Rectal smooth muscle tissue (tissue), 1 donor: ENCODE data around the gene EARS2.
"Not testable (repeated sequence)": the region's sequence is repeated elsewhere in the genome, so short reads cannot be mapped to it uniquely, and the experiment has no call there.

Experiments
- H3K27ac ChIP-seq: one replicate; pipeline ENCODE4 v1.7.0; 2013; ENCODE audit warnings: low read depth, low read length, inconsistent platforms
- H3K27me3 ChIP-seq: one replicate; pipeline ENCODE4 v1.7.0; 2013; ENCODE audit warnings: low read length; ENCODE audit not compliant: control insufficient read depth, insufficient read depth
- H3K36me3 ChIP-seq: one replicate; pipeline ENCODE4 v1.7.0; 2013; ENCODE audit warnings: low read length; ENCODE audit not compliant: control insufficient read depth, insufficient read depth
- H3K4me1 ChIP-seq: one replicate; pipeline ENCODE4 v1.7.0; 2013; ENCODE audit warnings: low read length; ENCODE audit not compliant: control insufficient read depth, insufficient read depth
- H3K4me3 ChIP-seq: one replicate; pipeline ENCODE4 v1.7.0; 2013; ENCODE audit warnings: low read length
- H3K9ac ChIP-seq: one replicate; pipeline ENCODE4 v1.7.0; 2013; ENCODE audit warnings: low read length

Gene EARS2

DNA sequence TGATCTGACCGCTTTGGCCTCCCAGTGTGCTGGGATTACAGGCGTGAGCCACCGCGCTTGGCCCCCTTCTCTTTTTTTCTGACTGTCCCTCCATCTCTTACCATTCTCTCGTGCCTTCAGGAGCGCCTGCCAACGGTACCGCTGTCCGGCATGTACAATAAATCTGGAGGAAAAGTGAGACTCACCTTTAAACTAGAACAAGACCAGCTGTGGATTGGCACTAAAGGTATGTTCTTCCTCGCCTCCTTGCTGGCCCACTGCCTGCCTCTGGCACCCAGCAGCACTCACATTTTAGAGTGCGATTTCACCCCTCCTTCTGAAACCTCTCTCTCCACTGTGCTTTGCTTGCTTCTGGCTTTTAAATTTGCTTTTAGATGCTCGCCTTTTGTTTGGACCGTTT is 5.4 kb upstream of the EARS2 start:
- Histone ChIP-seq H3K9ac (no peak overlapping the region), H3K36me3 (peaks cover 49% of the 10 kb centered on the region), H3K27ac (no peak overlapping the region)

DNA sequence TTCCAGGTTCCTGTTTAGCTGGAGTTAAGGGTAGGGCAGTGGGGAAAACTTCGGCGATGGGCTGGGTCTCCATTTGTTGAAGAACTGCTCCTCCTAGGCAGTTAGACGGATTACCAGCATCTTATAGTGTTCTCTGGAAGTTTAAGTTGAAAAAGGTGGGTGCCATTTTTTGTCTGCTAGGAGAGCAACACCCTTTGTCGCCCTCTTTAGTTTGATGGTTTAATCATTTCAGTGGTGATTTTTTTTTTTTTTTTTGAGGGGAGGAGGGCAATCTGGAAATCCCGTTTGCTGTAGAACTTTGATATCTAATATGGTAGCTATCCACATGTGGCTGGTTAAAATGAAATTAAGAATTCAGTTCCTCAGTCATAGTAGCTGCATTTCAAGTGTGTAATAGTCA is 4.4 kb upstream of the EARS2 start:
- no peak overlapping the region for H3K9ac ChIP-seq
- H3K36me3 ChIP-seq = peaks cover 47% of the 10 kb centered on the region
- peaks cover 18% of the 10 kb centered on the region for H3K4me1 ChIP-seq
- no peak overlapping the region for H3K27ac ChIP-seq
- no peaks in the 10 kb centered on the region for H3K27me3 ChIP-seq
- no peak overlapping the region for H3K4me3 ChIP-seq

More for the DNA sequence above, 5.4 kb upstream of the EARS2 start:
- Histone ChIP-seq H3K4me3 (no peak overlapping the region), H3K27me3 (no peaks in the 10 kb centered on the region), H3K4me1 (peaks cover 15% of the 10 kb centered on the region)

DNA sequence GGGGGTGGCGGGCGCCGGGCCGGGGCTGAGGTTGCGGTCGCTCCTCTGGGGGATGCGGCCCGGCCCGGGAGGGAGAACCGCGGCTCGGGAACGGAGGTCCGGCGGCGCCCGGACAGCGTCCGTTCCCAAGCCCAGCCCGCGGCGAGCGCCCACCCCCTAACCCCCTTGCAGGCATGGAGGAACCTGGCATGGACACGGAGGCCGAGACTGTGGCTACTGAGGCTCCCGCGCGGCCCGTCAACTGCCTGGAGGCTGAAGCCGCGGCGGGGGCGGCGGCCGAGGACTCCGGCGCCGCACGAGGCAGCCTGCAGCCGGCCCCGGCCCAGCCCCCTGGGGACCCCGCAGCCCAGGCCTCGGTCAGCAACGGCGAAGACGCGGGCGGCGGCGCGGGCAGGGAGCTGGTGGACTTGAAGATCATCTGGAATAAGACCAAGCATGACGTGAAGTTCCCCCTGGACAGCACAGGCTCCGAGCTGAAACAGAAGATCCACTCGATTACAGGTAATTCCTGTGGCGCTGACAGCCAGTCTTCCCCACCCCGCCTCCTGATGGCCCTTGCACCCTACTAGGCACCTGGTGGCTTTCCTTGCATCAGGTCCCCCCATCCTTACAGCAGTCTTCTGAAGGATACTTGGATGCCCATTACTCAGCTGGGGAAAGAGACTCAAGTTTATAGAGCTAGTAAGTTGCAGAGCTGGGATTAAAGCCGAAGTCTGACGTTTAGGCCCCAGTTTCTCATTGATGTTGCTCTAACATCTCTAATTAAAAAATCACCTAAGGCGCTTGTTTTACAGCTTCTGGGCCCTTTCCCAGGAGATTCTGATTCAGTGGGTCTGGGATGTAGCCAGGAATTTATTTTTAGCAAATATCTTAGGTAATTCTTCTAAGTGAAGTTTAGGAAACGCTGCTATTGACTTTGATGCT is 891 bp upstream of the EARS2 start:
- no peaks in the 10 kb centered on the region for H3K27me3 ChIP-seq
- H3K4me1 ChIP-seq = peaks cover 18% of the 10 kb centered on the region

GRCh38 chr16:23554536-23554935 is 2.6 kb downstream of the EARS2 start:
- Histone ChIP-seq H3K4me3 (no peak overlapping the region), H3K27me3 (no peaks in the 10 kb centered on the region), H3K36me3 (peaks cover 14% of the 10 kb centered on the region), H3K27ac (no peak overlapping the region), H3K4me1 (peaks cover 18% of the 10 kb centered on the region), H3K9ac (no peak overlapping the region)

More for the DNA sequence above, 891 bp upstream of the EARS2 start:
- Histone ChIP-seq H3K36me3 (peaks cover 27% of the 10 kb centered on the region), H3K4me3 (peak overlapping the region; percentile 90), H3K9ac (peak overlapping the region; percentile 59), H3K27ac (peak overlapping the region; percentile 92)

DNA sequence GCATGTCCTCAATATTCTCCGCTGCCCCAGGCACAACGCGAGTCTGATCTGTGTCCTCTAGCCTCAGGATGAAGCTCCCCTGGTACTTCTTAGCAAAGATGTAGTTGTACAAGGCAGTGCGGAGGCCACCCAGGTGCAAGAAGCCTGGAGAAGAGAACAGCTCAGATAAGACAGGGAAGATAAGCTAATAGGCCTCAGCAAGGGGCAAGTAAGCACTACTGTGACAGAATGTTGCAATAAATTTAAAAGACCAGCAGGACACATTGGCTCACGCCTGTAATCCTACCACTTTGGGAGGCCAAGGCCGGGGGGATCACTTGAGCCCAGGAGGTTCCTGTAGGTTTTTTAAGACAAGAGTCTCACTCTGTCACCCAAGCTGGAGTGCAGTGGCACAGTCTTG is 5.0 kb downstream of the EARS2 start:
- no peak overlapping the region for H3K27ac ChIP-seq
- H3K4me1 ChIP-seq = peaks cover 3% of the 10 kb centered on the region
- no peaks in the 10 kb centered on the region for H3K27me3 ChIP-seq
- H3K9ac ChIP-seq = no peak overlapping the region
- peaks cover 12% of the 10 kb centered on the region for H3K36me3 ChIP-seq
- no peak overlapping the region for H3K4me3 ChIP-seq

DNA sequence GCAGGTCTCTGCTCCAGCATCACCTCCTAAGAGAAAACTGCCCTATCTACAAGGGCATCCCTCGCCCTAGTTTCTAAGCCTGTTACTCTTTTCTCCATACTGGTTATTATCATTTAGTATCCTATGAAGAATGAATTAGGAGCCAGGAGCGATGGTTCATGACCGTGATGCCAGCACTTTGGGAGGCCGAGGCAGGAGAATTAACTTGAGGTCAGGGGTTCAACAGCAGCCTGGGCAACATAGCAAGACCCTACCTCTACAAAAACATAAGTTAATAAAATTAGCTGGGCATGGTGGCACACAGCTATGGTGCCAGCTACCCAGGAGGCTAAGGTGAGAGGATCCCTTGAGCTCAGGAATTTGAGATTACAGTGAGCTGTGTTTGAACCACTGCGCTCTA is 7.2 kb downstream of the EARS2 start:
- Histone ChIP-seq H3K9ac (no peak overlapping the region), H3K27me3 (no peaks in the 10 kb centered on the region), H3K36me3 (peaks cover 20% of the 10 kb centered on the region), H3K27ac (no peak overlapping the region), H3K4me3 (no peak overlapping the region), H3K4me1 (no peaks in the 10 kb centered on the region)

DNA sequence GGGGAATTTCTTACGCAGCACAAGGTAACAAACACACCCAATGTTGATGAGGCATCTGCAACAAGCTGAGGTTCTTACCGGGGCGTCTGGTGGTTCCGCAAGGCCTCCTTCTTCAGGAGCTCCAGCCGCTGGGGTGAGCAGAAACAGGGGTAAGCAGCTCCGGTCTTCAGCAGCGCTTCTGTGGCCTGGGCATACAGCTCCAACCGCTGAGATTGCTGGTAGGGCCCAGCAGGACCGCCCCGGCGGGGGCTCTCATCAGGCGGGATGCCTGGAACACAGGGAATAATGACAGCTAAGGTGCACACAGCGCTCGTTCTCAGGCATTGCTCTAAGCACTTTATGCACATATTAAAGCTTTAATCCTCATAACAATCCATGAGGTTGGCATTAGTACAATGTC is 12.7 kb downstream of the EARS2 start:
- no peak overlapping the region for H3K4me3 ChIP-seq
- no peaks in the 10 kb centered on the region for H3K4me1 ChIP-seq
- H3K27me3 ChIP-seq = no peaks in the 10 kb centered on the region
- peaks cover 17% of the 10 kb centered on the region for H3K36me3 ChIP-seq
- H3K27ac ChIP-seq = no peak overlapping the region
- no peak overlapping the region for H3K9ac ChIP-seq

- H3K27me3 ChIP-seq, H3K4me1 ChIP-seq, H3K9ac ChIP-seq, H3K27ac ChIP-seq, H3K4me3 ChIP-seq: not testable (repeated sequence)
- peaks cover 10% of the 10 kb centered on the region for H3K36me3 ChIP-seq
Observed at GRCh38 chr16:23540817-23541178, 16.4 kb downstream of the EARS2 start.

DNA sequence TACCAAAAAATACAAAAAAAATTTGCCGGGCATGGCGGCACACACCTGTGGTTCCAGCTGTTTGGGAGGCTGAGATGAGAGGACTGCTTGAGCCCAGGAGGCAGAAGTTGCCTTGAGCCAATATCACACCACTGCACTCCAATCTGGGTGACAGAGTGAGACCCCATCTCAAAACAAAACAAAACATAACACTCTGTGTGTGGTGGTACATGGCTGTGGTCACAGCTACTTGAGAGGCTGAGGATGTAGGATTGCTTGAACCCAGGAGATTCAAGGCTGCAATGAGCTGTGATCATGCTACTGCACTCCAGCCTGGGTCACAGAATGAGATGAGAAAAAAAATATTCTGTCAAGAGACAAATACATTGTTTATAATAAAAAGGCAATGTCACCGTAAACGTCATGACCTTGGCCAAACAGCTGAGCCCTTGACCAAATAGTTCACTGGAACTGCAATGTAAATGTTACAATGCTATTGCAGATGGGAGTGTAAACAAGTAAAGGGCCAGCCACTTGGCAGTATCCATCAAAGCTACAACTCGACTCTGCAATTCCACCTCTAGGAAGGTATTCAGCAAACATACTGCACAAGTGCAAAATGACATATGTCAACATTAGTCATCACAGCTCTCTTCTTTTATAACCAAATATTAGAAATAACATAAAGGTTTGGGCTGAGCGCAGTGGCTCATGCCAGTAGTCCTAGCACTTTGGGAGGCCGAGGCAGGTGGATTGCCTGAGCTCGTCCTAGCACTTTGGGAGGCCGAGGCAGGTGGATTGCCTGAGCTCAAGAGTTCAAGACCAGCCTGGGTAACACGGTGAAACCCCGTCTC is 16.9 kb downstream of the EARS2 start:
- no peaks in the 10 kb centered on the region for H3K4me1 ChIP-seq
- H3K4me3 ChIP-seq = no peak overlapping the region
- peaks cover 9% of the 10 kb centered on the region for H3K36me3 ChIP-seq
- H3K27ac ChIP-seq = no peak overlapping the region
- no peak overlapping the region for H3K9ac ChIP-seq
- no peaks in the 10 kb centered on the region for H3K27me3 ChIP-seq

DNA sequence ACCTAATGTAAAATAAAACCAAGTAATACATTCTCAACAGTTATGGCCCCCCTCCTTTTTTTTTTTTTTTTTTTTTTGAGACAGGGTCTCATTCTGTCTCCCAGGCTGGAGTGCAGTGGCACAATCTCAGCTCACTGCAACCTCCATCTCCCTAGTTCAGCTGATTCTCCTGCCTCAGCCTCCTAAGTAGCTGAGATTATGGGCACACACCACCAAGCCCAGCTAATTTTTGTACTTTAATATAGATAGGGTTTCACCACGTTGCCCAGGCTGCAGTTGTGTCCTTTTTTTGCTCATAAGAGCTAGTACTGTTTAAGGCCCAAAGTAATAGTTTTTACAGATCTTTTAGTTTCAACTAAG is 18.3 kb downstream of the EARS2 start:
- H3K9ac ChIP-seq = no peak overlapping the region
- no peaks in the 10 kb centered on the region for H3K4me1 ChIP-seq
- no peak overlapping the region for H3K27ac ChIP-seq
- H3K27me3 ChIP-seq = no peaks in the 10 kb centered on the region
- no peak overlapping the region for H3K4me3 ChIP-seq
- H3K36me3 ChIP-seq = peaks cover 11% of the 10 kb centered on the region

GRCh38 chr16:23537390-23537789 is 19.8 kb downstream of the EARS2 start:
- Histone ChIP-seq H3K4me3 (no peak overlapping the region), H3K27me3 (no peaks in the 10 kb centered on the region), H3K4me1 (no peaks in the 10 kb centered on the region), H3K27ac (no peak overlapping the region), H3K36me3 (peaks cover 15% of the 10 kb centered on the region), H3K9ac (no peak overlapping the region)

- Histone ChIP-seq H3K27ac (no peak overlapping the region), H3K27me3 (no peaks in the 10 kb centered on the region), H3K4me3 (no peak overlapping the region), H3K4me1 (no peaks in the 10 kb centered on the region), H3K36me3 (peaks cover 15% of the 10 kb centered on the region), H3K9ac (no peak overlapping the region)
Observed at GRCh38 chr16:23535901-23536300, 21.2 kb downstream of the EARS2 start.
